SK-N-SH treated with all-trans-retinoic acid at 6 μM for 48 hours (cell line): Measurements from ENCODE around the gene AKAP13.

Experiments used
- ATAC-seq: fragments of 200-7000 bp; cut with Tn5 transposase; 3 replicates; pipeline ENCODE4 v1.9.1; 2020; ENCODE audit warnings: mild to moderate bottlenecking, moderate library complexity
- ARNTL ChIP-seq: fragments of 450-650 bp; formaldehyde crosslinking; IDR thresholded peaks from 2 replicates; pipeline ENCODE4 v1.5.0; 2020; ENCODE audit warnings: low read depth, mild to moderate bottlenecking, moderate library complexity, borderline replicate concordance
- BACH2 ChIP-seq: fragments of 250-450 bp; sonication (Bioruptor Pico); IDR thresholded peaks from 2 replicates; pipeline ENCODE4 v1.9.0; 2021; ENCODE audit warnings: mild to moderate bottlenecking, borderline replicate concordance
- CREB5 ChIP-seq: fragments of 250-450 bp; sonication (Bioruptor Pico); IDR thresholded peaks from 2 replicates; pipeline ENCODE4 v1.5.1; 2020; ENCODE audit warnings: low read depth, mild to moderate bottlenecking, moderate library complexity
- CSDC2 ChIP-seq: fragments of 250-450 bp; sonication (Bioruptor Pico); IDR thresholded peaks from 2 replicates; pipeline ENCODE4 v1.5.0; 2020; ENCODE audit warnings: mild to moderate bottlenecking, moderate library complexity
- CSRNP3 ChIP-seq: fragments of 250-450 bp; sonication (Bioruptor Pico); IDR thresholded peaks from 2 replicates; pipeline ENCODE4 v1.5.1; 2021; ENCODE audit warnings: mild to moderate bottlenecking, moderate library complexity
- ESRRG ChIP-seq: fragments of 250-450 bp; sonication (Bioruptor Pico); IDR thresholded peaks from 2 replicates; pipeline ENCODE4 v1.6.1; 2021; ENCODE audit warnings: mild to moderate bottlenecking
- GLIS3 ChIP-seq: fragments of 250-450 bp; sonication (Bioruptor Pico); IDR thresholded peaks from 2 replicates; pipeline ENCODE4 v1.5.0; 2020; ENCODE audit warnings: mild to moderate bottlenecking, moderate library complexity
- OSR1 ChIP-seq: fragments of 250-450 bp; sonication (Bioruptor Pico); IDR thresholded peaks from 2 replicates; pipeline ENCODE4 v1.8.0; 2022; ENCODE audit warnings: moderate library complexity, mild to moderate bottlenecking, inconsistent platforms
- PATZ1 ChIP-seq: fragments of 250-450 bp; sonication (Bioruptor Pico); IDR thresholded peaks from 2 replicates; pipeline ENCODE4 v1.8.0; 2020; ENCODE audit warnings: mild to moderate bottlenecking, moderate library complexity, borderline replicate concordance
- PPARA ChIP-seq: fragments of 250-450 bp; sonication (Bioruptor Pico); IDR thresholded peaks from 2 replicates; pipeline ENCODE4 v1.5.0; 2020; ENCODE audit warnings: mild to moderate bottlenecking, borderline replicate concordance
- RARB ChIP-seq: fragments of 250-450 bp; sonication (Bioruptor Pico); IDR thresholded peaks from 2 replicates; pipeline ENCODE4 v1.8.0; 2021; ENCODE audit warnings: mild to moderate bottlenecking, moderate library complexity
- SNAI2 ChIP-seq: fragments of 250-450 bp; sonication (Bioruptor Pico); IDR thresholded peaks from 2 replicates; pipeline ENCODE4 v1.5.0; 2020; ENCODE audit warnings: mild to moderate bottlenecking, moderate library complexity
- TCF4 ChIP-seq: fragments of 250-450 bp; sonication (Bioruptor Pico); IDR thresholded peaks from 2 replicates; pipeline ENCODE4 v1.8.0; 2021; ENCODE audit warnings: mild to moderate bottlenecking, moderate library complexity, borderline replicate concordance
- TOX ChIP-seq: fragments of 250-450 bp; sonication (Bioruptor Pico); IDR thresholded peaks from 2 replicates; pipeline ENCODE4 v1.8.0; 2021; ENCODE audit warnings: mild to moderate bottlenecking, moderate library complexity, borderline replicate concordance
- TSHZ2 ChIP-seq: fragments of 250-450 bp; sonication (Bioruptor Pico); IDR thresholded peaks from 2 replicates; pipeline ENCODE4 v1.5.0; 2020; ENCODE audit warnings: mild to moderate bottlenecking, moderate library complexity
- ZC3H10 ChIP-seq: fragments of 250-450 bp; sonication (Bioruptor Pico); IDR thresholded peaks from 2 replicates; pipeline ENCODE4 v1.5.1; 2021; ENCODE audit warnings: mild to moderate bottlenecking, moderate library complexity
- ZFP3 ChIP-seq: fragments of 250-450 bp; sonication (Bioruptor Pico); IDR thresholded peaks from 2 replicates; pipeline ENCODE4 v1.5.0; 2020; ENCODE audit warnings: mild to moderate bottlenecking, moderate library complexity
- ZFP30 ChIP-seq: fragments of 450-650 bp; formaldehyde crosslinking; IDR thresholded peaks from 2 replicates; pipeline ENCODE4 v1.5.0; 2022; ENCODE audit warnings: mild to moderate bottlenecking, moderate library complexity
- ZNF565 ChIP-seq: fragments of 450-650 bp; formaldehyde crosslinking; conservative IDR thresholded peaks from 2 replicates; pipeline ENCODE4 v1.5.0; 2020; ENCODE audit warnings: low read depth, mild to moderate bottlenecking, moderate library complexity
- ZNF8 ChIP-seq: fragments of 450-650 bp; formaldehyde crosslinking; IDR thresholded peaks from 2 replicates; pipeline ENCODE4 v1.5.0; 2020; ENCODE audit warnings: mild to moderate bottlenecking, moderate library complexity
- TF ChIP-seq, protein P1 (sequence below): fragments of 250-450 bp; sonication (Bioruptor Pico); IDR thresholded peaks from 2 replicates; pipeline ENCODE4 v1.8.0; 2021; ENCODE audit warnings: low read depth, mild to moderate bottlenecking, moderate library complexity, borderline replicate concordance

Gene AKAP13

GRCh38 chr15:85536341-85536740 lies 155.9 kb downstream of the AKAP13 start:
- no peak for TF ChIP-seq ZC3H10 (CRISPR knock-in tag)
- TF ChIP-seq ZNF8 (CRISPR knock-in tag), result no peak
- TF ChIP-seq ZFP30, result no peak
- TF ChIP-seq CREB5 (CRISPR knock-in tag), result no peak
- TF ChIP-seq, protein P1, sequence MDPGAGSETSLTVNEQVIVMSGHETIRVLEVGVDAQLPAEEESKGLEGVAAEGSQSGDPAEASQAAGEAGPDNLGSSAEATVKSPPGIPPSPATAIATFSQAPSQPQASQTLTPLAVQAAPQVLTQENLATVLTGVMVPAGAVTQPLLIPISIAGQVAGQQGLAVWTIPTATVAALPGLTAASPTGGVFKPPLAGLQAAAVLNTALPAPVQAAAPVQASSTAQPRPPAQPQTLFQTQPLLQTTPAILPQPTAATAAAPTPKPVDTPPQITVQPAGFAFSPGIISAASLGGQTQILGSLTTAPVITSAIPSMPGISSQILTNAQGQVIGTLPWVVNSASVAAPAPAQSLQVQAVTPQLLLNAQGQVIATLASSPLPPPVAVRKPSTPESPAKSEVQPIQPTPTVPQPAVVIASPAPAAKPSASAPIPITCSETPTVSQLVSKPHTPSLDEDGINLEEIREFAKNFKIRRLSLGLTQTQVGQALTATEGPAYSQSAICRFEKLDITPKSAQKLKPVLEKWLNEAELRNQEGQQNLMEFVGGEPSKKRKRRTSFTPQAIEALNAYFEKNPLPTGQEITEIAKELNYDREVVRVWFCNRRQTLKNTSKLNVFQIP (CRISPR knock-in tag), result no peak
- TF ChIP-seq ZNF565 (CRISPR knock-in tag), result no peak
- no peak for TF ChIP-seq RARB (CRISPR knock-in tag)
- TF ChIP-seq PPARA (CRISPR knock-in tag), result no peak
- TF ChIP-seq TOX, result no peak
- no peak for TF ChIP-seq TCF4 (CRISPR knock-in tag)
- no peak for TF ChIP-seq PATZ1
- no peak for TF ChIP-seq ARNTL (CRISPR knock-in tag)
- no peak for ATAC-seq

DNA sequence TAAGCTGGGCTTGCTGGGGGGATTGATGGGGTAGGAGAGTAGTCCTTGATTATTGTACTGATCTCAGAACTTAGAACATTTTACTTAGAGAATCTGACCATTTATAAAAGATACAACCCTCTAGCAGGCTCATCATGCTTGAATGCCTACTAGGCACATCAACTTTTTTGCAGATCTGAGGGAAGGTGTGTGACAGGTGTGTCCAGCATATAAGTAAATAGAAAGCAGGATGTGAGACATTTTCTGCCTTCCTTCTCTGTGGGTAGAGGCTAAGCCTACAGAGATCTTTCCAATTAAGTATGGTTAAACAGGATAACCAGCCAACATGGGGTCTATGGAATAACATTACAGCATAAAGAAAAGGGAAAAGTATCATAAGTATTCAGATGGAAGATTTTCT lies 159.1 kb downstream of the AKAP13 start:
- ATAC-seq, result no peak

GRCh38 chr15:85540085-85540797 lies 159.8 kb downstream of the AKAP13 start:
- no peak for ATAC-seq

More for the DNA sequence above, 159.1 kb downstream of the AKAP13 start:
- TF ChIP-seq ZFP3 (no peak), OSR1 (CRISPR knock-in tag) (no peak), GLIS3 (CRISPR knock-in tag) (no peak), CSDC2 (no peak), CREB5 (CRISPR knock-in tag) (no peak), SNAI2 (CRISPR knock-in tag) (no peak), ZFP30 (no peak)
- TF ChIP-seq, all 23 proteins: peak for 0

More at GRCh38 chr15:85540085-85540797, 159.8 kb downstream of the AKAP13 start:
- TF ChIP-seq ZFP3 (no peak), CSRNP3 (no peak), ZC3H10 (CRISPR knock-in tag) (no peak), TSHZ2 (no peak), BACH2 (CRISPR knock-in tag) (no peak), ZNF8 (CRISPR knock-in tag) (no peak), CREB5 (CRISPR knock-in tag) (no peak), PPARA (CRISPR knock-in tag) (no peak), PATZ1 (no peak), ESRRG (CRISPR knock-in tag) (no peak), RARB (CRISPR knock-in tag) (no peak), SNAI2 (CRISPR knock-in tag) (no peak), TOX (no peak), GLIS3 (CRISPR knock-in tag) (no peak)
